ENCODE data around the gene ZSCAN22. TPM values are rescaled to one million over a fixed set of nuclear protein-coding genes. Genes with fewer than 3 reads are reported as not detected.

Gene ZSCAN22
- total and polyA plus RNA-seq, 2 of the 13 experiments (the other 11 are each of a cell fraction or from before 2014, with no cell fraction given), result 2.5 to 3.5 TPM

DNA sequence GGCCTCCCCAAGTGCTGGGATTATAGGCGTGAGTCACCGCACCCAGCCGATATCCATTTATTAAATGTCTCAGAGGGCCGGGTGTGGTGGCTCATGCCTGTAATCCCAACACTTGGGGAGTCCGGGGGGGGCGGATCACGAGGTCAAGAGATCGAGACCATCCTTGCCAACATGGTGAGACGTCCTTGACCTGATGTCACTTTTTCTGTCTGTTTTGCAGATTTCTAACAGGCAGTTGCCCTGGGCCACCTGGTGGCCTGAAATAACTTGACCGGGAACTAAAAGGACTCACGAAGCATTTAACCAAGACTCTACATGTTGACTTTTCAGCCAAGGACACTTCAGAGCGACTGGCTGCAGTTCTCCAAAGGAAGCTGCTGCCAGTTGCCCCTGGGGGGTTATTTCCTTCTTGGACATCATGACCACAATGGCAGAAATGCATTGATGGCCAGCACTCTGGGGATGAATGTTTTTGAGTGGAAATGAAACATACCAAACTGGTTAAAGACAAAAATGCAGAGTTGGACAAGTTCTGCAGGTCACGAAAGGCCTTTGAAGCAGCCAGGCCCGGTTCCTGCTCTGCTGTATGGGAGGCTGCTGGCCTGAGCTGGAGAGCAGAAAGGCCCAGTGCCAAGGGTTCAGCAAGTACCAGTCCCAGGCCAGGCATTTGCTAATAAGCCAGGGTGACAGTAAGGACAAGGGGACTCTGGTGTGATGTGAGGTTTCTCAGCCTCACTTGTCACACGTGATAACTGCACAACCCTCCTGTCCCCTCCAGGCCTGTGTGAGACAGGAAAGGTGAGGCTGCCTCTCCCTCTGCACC, 45.7 kb downstream of the ZSCAN22 start (continued):
- TF ChIP-seq CENPBD1 (CRISPR knock-in tag; IDR thresholded peaks at IDR 0.05; ENCODE audit: borderline replicate concordance, low read depth) (no peak), BHLHE40 (IDR thresholded peaks at IDR 0.05; ENCODE audit: low read length) (no peak), ZNF660 (CRISPR knock-in tag; IDR thresholded peaks at IDR 0.05; ENCODE audit: borderline replicate concordance, low read depth) (no peak), ZNF574 (CRISPR knock-in tag; IDR thresholded peaks at IDR 0.05) (0 out of 2 replicates have a peak, but pooled peaks have one; percentile 21), SATB2 (CRISPR knock-in tag; IDR thresholded peaks at IDR 0.05) (no peak), BORCS8-MEF2B (CRISPR knock-in tag; IDR thresholded peaks at IDR 0.05) (no peak), RAD51 (IDR thresholded peaks at IDR 0.05; ENCODE audit: borderline replicate concordance) (no peak), THAP11 (CRISPR knock-in tag; IDR thresholded peaks at IDR 0.05) (0 out of 2 replicates have a peak, but pooled peaks have one; percentile 23), MAFK (conservative IDR thresholded peaks at IDR 0.05 in 1 of 2, IDR thresholded peaks at IDR 0.05 in 1 of 2; ENCODE audit: low read length in 2 of 2) (peak; percentile 30 to 48; a peak in 3 of 4 replicates), NFE2L2 (IDR thresholded peaks at IDR 0.05; ENCODE audit: low read length) (no peak), RBFOX2 (IDR thresholded peaks at IDR 0.05; ENCODE audit: low read depth, low read length) (no peak), ZNF335 (CRISPR knock-in tag; IDR thresholded peaks at IDR 0.05) (0 out of 2 replicates have a peak, but pooled peaks have one; percentile 47), EHMT2 (IDR thresholded peaks at IDR 0.05; ENCODE audit: borderline replicate concordance, low read depth, low read length) (no peak), GATA4 (IDR thresholded peaks at IDR 0.05; ENCODE audit: borderline replicate concordance, low read depth) (no peak), ZNF766 (CRISPR knock-in tag; IDR thresholded peaks at IDR 0.05; ENCODE audit: borderline replicate concordance) (no peak), SMC3 (IDR thresholded peaks at IDR 0.05; ENCODE audit: low read length) (peak; percentile 63), GTF3A (CRISPR knock-in tag; conservative IDR thresholded peaks at IDR 0.05) (no peak), NR2F1 (CRISPR knock-in tag; IDR thresholded peaks at IDR 0.05) (peak in 1 of 2 experiments; percentile 76; a peak in 2 of 4 replicates), HNF4G (IDR thresholded peaks at IDR 0.05; ENCODE audit: borderline replicate concordance, low read depth, low read length) (no peak), HNF4G (CRISPR knock-in tag; IDR thresholded peaks at IDR 0.05; ENCODE audit: borderline replicate concordance, low read depth) (no peak), NR2F6 (IDR thresholded peaks at IDR 0.05) (peak; percentile 75), NR2F6 (CRISPR knock-in tag; IDR thresholded peaks at IDR 0.05) (peak; percentile 86), ZNF678 (CRISPR knock-in tag; IDR thresholded peaks at IDR 0.05) (no peak)
- TF ChIP-seq, protein P1, sequence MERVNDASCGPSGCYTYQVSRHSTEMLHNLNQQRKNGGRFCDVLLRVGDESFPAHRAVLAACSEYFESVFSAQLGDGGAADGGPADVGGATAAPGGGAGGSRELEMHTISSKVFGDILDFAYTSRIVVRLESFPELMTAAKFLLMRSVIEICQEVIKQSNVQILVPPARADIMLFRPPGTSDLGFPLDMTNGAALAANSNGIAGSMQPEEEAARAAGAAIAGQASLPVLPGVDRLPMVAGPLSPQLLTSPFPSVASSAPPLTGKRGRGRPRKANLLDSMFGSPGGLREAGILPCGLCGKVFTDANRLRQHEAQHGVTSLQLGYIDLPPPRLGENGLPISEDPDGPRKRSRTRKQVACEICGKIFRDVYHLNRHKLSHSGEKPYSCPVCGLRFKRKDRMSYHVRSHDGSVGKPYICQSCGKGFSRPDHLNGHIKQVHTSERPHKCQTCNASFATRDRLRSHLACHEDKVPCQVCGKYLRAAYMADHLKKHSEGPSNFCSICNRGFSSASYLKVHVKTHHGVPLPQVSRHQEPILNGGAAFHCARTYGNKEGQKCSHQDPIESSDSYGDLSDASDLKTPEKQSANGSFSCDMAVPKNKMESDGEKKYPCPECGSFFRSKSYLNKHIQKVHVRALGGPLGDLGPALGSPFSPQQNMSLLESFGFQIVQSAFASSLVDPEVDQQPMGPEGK (CRISPR knock-in tag; IDR thresholded peaks at IDR 0.05), result peak; percentile 67
- TF ChIP-seq, protein P2, sequence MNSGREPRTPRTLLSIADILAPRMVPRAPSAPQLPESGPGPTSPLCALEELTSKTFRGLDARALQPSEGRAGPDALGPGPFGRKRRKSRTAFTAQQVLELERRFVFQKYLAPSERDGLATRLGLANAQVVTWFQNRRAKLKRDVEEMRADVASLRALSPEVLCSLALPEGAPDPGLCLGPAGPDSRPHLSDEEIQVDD (CRISPR knock-in tag; IDR thresholded peaks at IDR 0.05; ENCODE audit: borderline replicate concordance), result no peak
